ENCODE measurements around the gene MCOLN1. TPM values are rescaled to one million over a fixed set of nuclear protein-coding genes. Genes with fewer than 3 reads are reported as not detected.

Gene MCOLN1
- total and polyA plus RNA-seq, 2 of the 8 experiments (the other 6 are each of a cell fraction or from before 2014, with no cell fraction given), result 19.1 to 40.0 TPM

GRCh38 chr19:7497292-7497691 lies 25.1 kb upstream of the MCOLN1 start:
- Histone ChIP-seq H3K23ac (ENCODE audit: insufficient read length) (no peak overlapping the region), H3K9me3 (ENCODE audit: insufficient read depth in 2 of 2, low read depth in 1 of 2, low read length in 1 of 2) (peaks cover 0 to 5% of the 10 kb centered on the region in 2 experiments; a peak in 1 of 4 replicates), H3K4me1 (replicated peaks in 1 of 4; ENCODE audit: control insufficient read depth in 3 of 4, insufficient read depth in 4 of 4, low read length in 3 of 4) (0 out of 7 replicates have a peak, but pooled peaks cover 0 to 6% (median 0%) of the 10 kb centered on the region in 4 experiments), H2AFZ (ENCODE audit: low read length) (peak overlapping the region; percentile 51; the same call in 1 of the 2 replicates), H3K27me3 (replicated peaks in 1 of 4; ENCODE audit: control insufficient read depth in 3 of 4, extremely low read depth in 1 of 4, insufficient read depth in 3 of 4, low read length in 3 of 4) (peaks cover 1 to 25% (median 22%) of the 10 kb centered on the region in 4 experiments), H3K79me2 (ENCODE audit: control insufficient read depth in 1 of 2, insufficient read depth in 2 of 2, low read length in 2 of 2) (no peaks in the 10 kb centered on the region), H3K79me1 (ENCODE audit: low read depth, low read length) (no peaks in the 10 kb centered on the region), H3K23me2 (ENCODE audit: low read depth, low read length) (peaks cover 8% of the 10 kb centered on the region; the same call in 1 of the 2 replicates), H2BK12ac (ENCODE audit: low read depth, low read length) (no peak overlapping the region), H4K20me1 (replicated peaks in 1 of 2; ENCODE audit: control insufficient read depth in 1 of 2, insufficient read depth in 2 of 2, low read length in 2 of 2) (no peaks in the 10 kb centered on the region), H3K4me2 (ENCODE audit: insufficient read depth in 1 of 2, low read depth in 2 of 2, low read length in 2 of 2) (no peak overlapping the region), H3K9ac (replicated peaks in 1 of 4; ENCODE audit: extremely low read depth in 1 of 4, low read depth in 3 of 4, low read length in 3 of 4) (no peak overlapping the region), H4K8ac (ENCODE audit: extremely low read depth, insufficient read depth, low read length) (no peak overlapping the region), H3K56ac (replicated peaks; ENCODE audit: insufficient read length, low read depth, low read length) (no peak overlapping the region), H3K18ac (ENCODE audit: extremely low read depth, low read length) (no peak overlapping the region), H2BK5ac (ENCODE audit: low read depth, low read length) (no peak overlapping the region), H2BK120ac (replicated peaks; ENCODE audit: low read depth, low read length) (no peak overlapping the region), H4K91ac (replicated peaks; ENCODE audit: insufficient read length, low read length) (no peak overlapping the region), H2AK5ac (ENCODE audit: low read depth, low read length) (no peak overlapping the region), H2BK20ac (ENCODE audit: low read length) (0 out of 2 replicates have a peak overlapping the region, but pooled peaks have one; percentile 34), H3K27ac (ENCODE audit: low read depth, low read length) (no peak overlapping the region), H3K14ac (ENCODE audit: insufficient read length) (no peak overlapping the region), H3K4me3 (ENCODE audit: extremely low read depth in 1 of 4, insufficient read depth in 2 of 4, low read depth in 3 of 4, low read length in 4 of 4) (no peak overlapping the region), H2BK15ac (ENCODE audit: low read length) (no peak overlapping the region), H3K36me3 (ENCODE audit: control insufficient read depth in 2 of 4, insufficient read depth in 4 of 4, low read length in 3 of 4) (no peaks in the 10 kb centered on the region), H3K4ac (replicated peaks; ENCODE audit: insufficient read length, low read depth, low read length) (no peak overlapping the region), H4K5ac (ENCODE audit: insufficient read length, low read depth, low read length) (no peak overlapping the region)
- TF ChIP-seq BACH1 (IDR thresholded peaks at IDR 0.05; ENCODE audit: low read length), result no peak
- no peak for TF ChIP-seq CREB1 (IDR thresholded peaks at IDR 0.05)
- no peak for TF ChIP-seq USF2 (IDR thresholded peaks at IDR 0.05; ENCODE audit: low read length)
- TF ChIP-seq CTCF (IDR thresholded peaks at IDR 0.05; ENCODE audit: control extremely low read depth in 1 of 3, insufficient read depth in 1 of 3, low read depth in 1 of 3, low read length in 3 of 3), result peak; percentile 41 to 68 (median 64)
- no peak for TF ChIP-seq MAX (IDR thresholded peaks at IDR 0.05)
- peak; percentile 27 to 50; a peak in 3 of 4 replicates for TF ChIP-seq RAD21 (IDR thresholded peaks at IDR 0.05 in 1 of 2, conservative IDR thresholded peaks at IDR 0.05 in 1 of 2; ENCODE audit: low read depth in 2 of 2, low read length in 2 of 2)
- no peak for TF ChIP-seq PHF8 (conservative IDR thresholded peaks at IDR 0.05; ENCODE audit: low read depth, low read length)
- CTCF ChIA-PET (ENCODE audit: partially characterized antibody), result interaction anchor here (0.7 to 2.2 kb wide), 30 partner anchors 9 to 395 kb away, joined by 3 to 11 read pairs (median 5); no protein-coding TSS in a partner anchor
- DNase-seq (ENCODE audit: low read depth in 1 of 2, low spot score in 2 of 2) (no peak), FAIRE-seq (no peak)
- POLR2A ChIA-PET (ENCODE audit: partially characterized antibody), result interaction anchor here (0.7 to 1.4 kb wide), 4 partner anchors 10 to 29 kb away, joined by 3 to 6 read pairs (median 4); no protein-coding TSS in a partner anchor
- 61% methylated on average over 7 of the region's 7 CpGs; no CpG with 5 or more reads in 1 of the 2 experiments for WGBS, 2 experiments (ENCODE audit: extremely low coverage in 1 of 2, insufficient coverage in 1 of 2, insufficient read length in 1 of 2, insufficient replicate concordance in 2 of 2, low coverage in 1 of 2, low lambda C conversion rate in 2 of 2, missing lambda C conversion rate in 1 of 2)
